CD4-positive, alpha-beta T cell treated with Interleukin-4 for 4 hours (primary cell): ENCODE data around the gene DUSP15.
"Not testable (repeated sequence)": the region's sequence is repeated elsewhere in the genome, so short reads cannot be mapped to it uniquely, and the experiment has no call there.

Experiments
- DNase-seq: peaks from one replicate; pipeline ENCODE4 v3.0.0-alpha.2; 2020

Gene DUSP15

GRCh38 chr20:31869942-31870725 is at the start of gene DUSP15, which contains the start of gene TTLL9:
Gene DUSP15 (minus strand): TSS chr20:31870527. CDS start chr20:31870337, 190 bp downstream.
Gene TTLL9 (plus strand): TSS chr20:31870634. CDS start chr20:31871127, 493 bp downstream.
- no peak for DNase-seq

- no peak for DNase-seq
Measured at GRCh38 chr20:31919410-31920155, 49.3 kb upstream of the DUSP15 start.

- DNase-seq, result no peak
Measured at GRCh38 chr20:31918466-31919105, 48.3 kb upstream of the DUSP15 start.

GRCh38 chr20:31917962-31918412 is 47.7 kb upstream of the DUSP15 start:
- not testable (repeated sequence) for DNase-seq

- no peak for DNase-seq
Measured at GRCh38 chr20:31916708-31917107, 46.4 kb upstream of the DUSP15 start.

- no peak for DNase-seq
Measured at GRCh38 chr20:31915491-31916280, 45.4 kb upstream of the DUSP15 start.

GRCh38 chr20:31914170-31914569 is 43.8 kb upstream of the DUSP15 start:
- DNase-seq, result no peak

- DNase-seq, result no peak
Measured at GRCh38 chr20:31913431-31914157, 43.3 kb upstream of the DUSP15 start.

GRCh38 chr20:31910071-31910803 is 39.9 kb upstream of the DUSP15 start:
- DNase-seq, result no peak

- DNase-seq, result no peak
Measured at GRCh38 chr20:31909253-31910070, 39.1 kb upstream of the DUSP15 start.

GRCh38 chr20:31908424-31908823 is 38.1 kb upstream of the DUSP15 start:
- no peak for DNase-seq

GRCh38 chr20:31908016-31908415 is 37.7 kb upstream of the DUSP15 start:
- DNase-seq, result no peak

- no peak for DNase-seq
Measured at GRCh38 chr20:31907046-31907445, 36.7 kb upstream of the DUSP15 start.

- no peak for DNase-seq
Measured at GRCh38 chr20:31906001-31906400, 35.7 kb upstream of the DUSP15 start.

- DNase-seq, result no peak
Measured at GRCh38 chr20:31903627-31904386, 33.5 kb upstream of the DUSP15 start.

GRCh38 chr20:31901615-31902014 is 31.3 kb upstream of the DUSP15 start:
- DNase-seq, result no peak

GRCh38 chr20:31897541-31897940 is 27.2 kb upstream of the DUSP15 start:
- DNase-seq, result no peak

- no peak for DNase-seq
Measured at GRCh38 chr20:31896049-31896448, 25.7 kb upstream of the DUSP15 start.

GRCh38 chr20:31894980-31895675 is 24.8 kb upstream of the DUSP15 start:
- peak; percentile 44 for DNase-seq
